SK-N-SH (cell line): ENCODE results near the gene LRRC10B. TPM values are rescaled to one million over a fixed set of nuclear protein-coding genes. Genes with fewer than 3 reads are reported as not detected.

Experiments
- CTCF ChIA-PET: fragments of 300-600, 350-600 bp; formaldehyde crosslinking; extraction: SDS; loops from one replicate; lab custom pipeline; 2021; lab: Yijun Ruan, JAX
- POLR2A ChIA-PET: fragments of 350-600 bp; sonication (Branson Sonifier 250); formaldehyde crosslinking; extraction: SDS; loops from one replicate; lab custom pipeline; 2020; ENCODE audit warnings: antibody characterized with exemption, inconsistent platforms; lab: Yijun Ruan, JAX
- DNase-seq: peaks from one replicate; pipeline ENCODE4 v3.0.0; 2012
- H2AFZ ChIP-seq: fragments of 200-600 bp; sonication (generic); 2 replicates; pipeline ENCODE4 v1.8.1; 2016; ENCODE audit warnings: antibody characterized with exemption, mild to moderate bottlenecking, low read depth
- H3F3A ChIP-seq: fragments of 200-600 bp; sonication (generic); replicated peaks from 2 replicates; pipeline ENCODE3; 2016; ENCODE audit warnings: antibody characterized with exemption, mild to moderate bottlenecking; ENCODE audit not compliant: insufficient read depth
- H3K27ac ChIP-seq, 2 experiments: fragments of 200-500 bp in 1 of 2; fragments of 200-600 bp in 1 of 2; sonication (Bioruptor generic) in 1 of 2; sonication (generic), shearing (Covaris generic) in 1 of 2; 2 replicates each; pipeline versions ENCODE4 v1.5.1 to v1.6.1; 2014 to 2016; ENCODE audit warnings: low read depth in 2 of 2, inconsistent platforms in 1 of 2, low read length in 1 of 2, mild to moderate bottlenecking in 1 of 2, mixed read lengths in 1 of 2
- H3K27me3 ChIP-seq: fragments of 200-600 bp; sonication (generic), shearing (Covaris generic); 2 replicates; pipeline ENCODE4 v1.6.1; 2016; ENCODE audit warnings: mixed run types; ENCODE audit not compliant: insufficient read depth
- H3K36me3 ChIP-seq, 2 experiments: fragments of 200-500 bp in 1 of 2; fragments of 200-600 bp in 1 of 2; sonication (Bioruptor generic) in 1 of 2; sonication (generic) in 1 of 2; replicated peaks in 1 of 2; 2 replicates each; pipeline versions ENCODE3 to v1.5.1; 2014 to 2016; ENCODE audit warnings: low read length in 1 of 2, mild to moderate bottlenecking in 1 of 2; ENCODE audit not compliant: insufficient read depth in 2 of 2, control insufficient read depth in 1 of 2
- H3K4me1 ChIP-seq, 2 experiments: fragments of 200-500 bp in 1 of 2; fragments of 200-600 bp in 1 of 2; sonication (Bioruptor generic) in 1 of 2; sonication (generic), shearing (Covaris generic) in 1 of 2; 2 replicates each; pipeline versions ENCODE4 v1.5.1 to v1.6.1; 2014 to 2016; ENCODE audit warnings: low read depth in 1 of 2, low read length in 1 of 2, mixed run types in 1 of 2; ENCODE audit not compliant: insufficient read depth in 2 of 2, control insufficient read depth in 1 of 2
- H3K4me2 ChIP-seq: fragments of 200-600 bp; sonication (generic), shearing (Covaris generic); 2 replicates; pipeline ENCODE4 v1.6.1; 2017; ENCODE audit warnings: mixed run types
- H3K4me3 ChIP-seq, 2 experiments: fragments of 200-500 bp in 1 of 2; fragments of 200-600 bp in 1 of 2; sonication (Bioruptor generic) in 1 of 2; sonication (generic), shearing (Covaris generic) in 1 of 2; 2 replicates each; pipeline versions ENCODE4 v1.5.1 to v1.8.1; 2014 to 2016; ENCODE audit warnings: low read depth in 2 of 2, inconsistent platforms in 1 of 2, low read length in 1 of 2, mild to moderate bottlenecking in 1 of 2, mixed read lengths in 1 of 2, moderate library complexity in 1 of 2
- H3K79me2 ChIP-seq: fragments of 200-600 bp; sonication (generic); 2 replicates; pipeline ENCODE4 v1.8.1; 2017; ENCODE audit warnings: mild to moderate bottlenecking; ENCODE audit not compliant: insufficient read depth
- H3K9ac ChIP-seq: fragments of 200-600 bp; sonication (generic); 2 replicates; pipeline ENCODE4 v1.6.1; 2017; ENCODE audit warnings: mixed run types
- H3K9me2 ChIP-seq: fragments of 200-600 bp; sonication (generic); 2 replicates; pipeline ENCODE4 v1.6.1; 2017; ENCODE audit warnings: mixed run types
- H3K9me3 ChIP-seq: fragments of 200-600 bp; sonication (generic); 2 replicates; pipeline ENCODE4 v1.6.1; 2017; ENCODE audit warnings: mixed run types, mild to moderate bottlenecking, moderate library complexity
- H4K20me1 ChIP-seq: fragments of 200-600 bp; sonication (generic); 2 replicates; pipeline ENCODE4 v1.6.1; 2017; ENCODE audit warnings: mild to moderate bottlenecking, mixed run types; ENCODE audit not compliant: insufficient read depth
- ELF1 ChIP-seq: IDR thresholded peaks from 2 replicates; pipeline ENCODE4 v1.4.0; 2012
- EP300 ChIP-seq, 2 experiments: IDR thresholded peaks; 2 replicates each; pipeline versions ENCODE4 v1.4.0 to v1.6.1; 2012; ENCODE audit warnings: borderline replicate concordance in 1 of 2, low read depth in 1 of 2, low read length in 1 of 2
- EZH2phosphoT487 ChIP-seq: fragments of 200-600 bp; sonication (generic); IDR thresholded peaks from 2 replicates; pipeline ENCODE4 v1.6.1; 2017; ENCODE audit warnings: low read depth, mixed run types, mild to moderate bottlenecking, antibody characterized with exemption, moderate library complexity, borderline replicate concordance
- GATA2 ChIP-seq: sonication (generic); formaldehyde crosslinking; IDR thresholded peaks from 2 replicates; pipeline ENCODE4 v1.5.0; 2020; ENCODE audit warnings: mild to moderate bottlenecking, missing genetic modification reagents
- MXI1 ChIP-seq: IDR thresholded peaks from 2 replicates; pipeline ENCODE4 v1.6.1; 2012; ENCODE audit warnings: mild to moderate bottlenecking, low read depth, low read length, improper control_type of control experiment
- REST ChIP-seq: IDR thresholded peaks from 2 replicates; pipeline ENCODE4 v1.6.1; 2012; ENCODE audit warnings: mild to moderate bottlenecking, low read depth, low read length, moderate library complexity
- WGBS: methylation state at CpG from one replicate; pipeline ENCODE4 v1.1.6; 2017; ENCODE audit warnings: low lambda C conversion rate; 5-methylcytosine and 5-hydroxymethylcytosine counted together
- polyA plus RNA-seq, 3 experiments: library from polyadenylated mRNA; depleted of rRNA; stranded (reverse); fragments of >200 nt; gene quantifications; 2 replicates each; pipeline ENCODE4 v1.2.3, GENCODE V29; 2012

Gene LRRC10B
- polyA plus RNA-seq, 1 of the 3 experiments (the other 2 are of a cell fraction) = not detected

DNA sequence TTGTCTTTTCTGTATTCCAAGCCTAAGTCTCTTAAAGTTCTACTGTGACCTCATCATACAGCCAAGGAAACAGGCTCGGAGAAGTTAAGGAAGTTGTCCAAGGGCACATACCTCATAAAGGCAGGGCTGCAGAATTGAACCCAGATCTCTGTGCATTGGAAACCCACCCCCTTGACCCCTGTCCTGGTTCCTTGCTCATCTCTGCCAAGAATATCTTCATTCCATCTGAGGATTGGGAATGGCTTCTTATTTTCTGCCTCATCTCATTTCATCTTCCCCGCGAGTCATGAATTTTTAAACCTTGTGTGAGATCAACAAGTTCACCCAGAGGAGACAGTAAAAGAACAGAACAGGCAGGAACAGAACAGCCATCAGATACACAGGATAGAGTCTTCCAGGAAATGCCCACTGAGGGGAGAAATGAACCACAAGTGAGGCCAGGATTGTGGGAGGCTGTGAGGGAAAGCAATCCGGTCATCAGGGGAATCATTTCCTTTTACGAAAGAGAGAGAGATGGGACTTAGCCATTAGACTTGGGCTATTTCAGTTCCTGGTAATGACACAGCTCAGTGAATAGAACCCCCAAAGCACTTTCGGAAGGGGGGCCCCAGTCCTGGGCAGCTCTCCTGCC is 34.4 kb upstream of the LRRC10B start:
- no peak overlapping the region for H3K4me3 ChIP-seq
- H3K9ac ChIP-seq = no peak overlapping the region
- WGBS = 96% methylated on average over 6 of the region's 6 CpGs
- ChIA-PET POLR2A (no interaction called here), CTCF (interaction anchor here (1.2 to 21.8 kb wide), 7 partner anchors 15 to 164 kb away, joined by 4 to 670 read pairs (median 59); partner anchors contain the start of genes LRRC10B and SYT7)
- H3F3A ChIP-seq = no peaks in the 10 kb centered on the region
- no peaks in the 10 kb centered on the region for H3K9me2 ChIP-seq
- DNase-seq = no peak
- no peaks in the 10 kb centered on the region for H4K20me1 ChIP-seq
- H3K9me3 ChIP-seq = no peaks in the 10 kb centered on the region
- H3K36me3 ChIP-seq = peaks cover 4% of the 10 kb centered on the region in 2 experiments
- H3K27ac ChIP-seq = no peak overlapping the region
- no peaks in the 10 kb centered on the region for H3K79me2 ChIP-seq
- no peak for TF ChIP-seq EZH2phosphoT487
- no peak for TF ChIP-seq EP300 (IDR thresholded peaks at IDR 0.05; ENCODE audit: borderline replicate concordance in 1 of 2, low read depth in 1 of 2, low read length in 1 of 2)
- no peak for TF ChIP-seq REST
- no peak overlapping the region for H2AFZ ChIP-seq
- H3K4me2 ChIP-seq = no peak overlapping the region
- no peaks in the 10 kb centered on the region for H3K27me3 ChIP-seq
- peaks cover 0 to 5% of the 10 kb centered on the region in 2 experiments; a peak in 1 of 4 replicates for H3K4me1 ChIP-seq

- POLR2A ChIA-PET = interaction anchor here (1.1 kb wide), 1 partner anchor 46 kb away, joined by 3 read pairs; the partner anchor contains the start of genes CPSF7 and SDHAF2
- Histone ChIP-seq H3F3A (no peaks in the 10 kb centered on the region), H3K4me3 (no peak overlapping the region), H3K9ac (no peak overlapping the region), H3K27me3 (no peaks in the 10 kb centered on the region), H3K79me2 (no peaks in the 10 kb centered on the region), H3K9me2 (no peaks in the 10 kb centered on the region), H3K9me3 (no peaks in the 10 kb centered on the region), H4K20me1 (no peaks in the 10 kb centered on the region), H3K4me1 (peaks cover 0 to 5% of the 10 kb centered on the region in 2 experiments; a peak in 1 of 4 replicates), H3K4me2 (no peak overlapping the region), H3K27ac (no peak overlapping the region), H3K36me3 (peaks cover 4% of the 10 kb centered on the region in 2 experiments), H2AFZ (no peak overlapping the region)
- TF ChIP-seq EZH2phosphoT487 (no peak), ELF1 (no peak), GATA2 (CRISPR knock-in tag) (no peak), MXI1 (no peak)
- DNase-seq = no peak
- CTCF ChIA-PET = interaction anchor here (1.1 to 21.8 kb wide), 9 partner anchors 13 to 259 kb away, joined by 3 to 670 read pairs (median 31); partner anchors contain the start of genes LRRC10B and SYT7
- WGBS = 85% methylated on average over 1 of the region's 1 CpG
Observed at GRCh38 chr11:61475433-61475832, 33.1 kb upstream of the LRRC10B start.
